GM23248 (cell line): ENCODE results near the gene CAMK1. TPM values are rescaled to one million over a fixed set of nuclear protein-coding genes. Genes with fewer than 3 reads are reported as not detected.
A peak's percentile ranks its signal among the peaks of the same experiment; 100 is the strongest.

Source experiments
- DNase-seq: peaks from one replicate; pipeline ENCODE4 v3.0.0-alpha.2; 2015
- H2AFZ ChIP-seq: fragments of 200-600 bp; sonication (generic); 2 replicates; pipeline ENCODE4 v1.6.1; 2016; ENCODE audit warnings: antibody characterized with exemption
- H3F3A ChIP-seq: fragments of 200-600 bp; sonication (generic); 2 replicates; pipeline ENCODE4 v1.6.1; 2016; ENCODE audit warnings: mild to moderate bottlenecking, antibody characterized with exemption, mixed run types; ENCODE audit not compliant: insufficient read depth
- H3K27ac ChIP-seq: fragments of 200-600 bp; sonication (generic); 2 replicates; pipeline ENCODE4 v1.5.1; 2016; ENCODE audit warnings: mild to moderate bottlenecking
- H3K27me3 ChIP-seq: fragments of 200-600 bp; sonication (generic); replicated peaks from 2 replicates; pipeline ENCODE4 v1.6.1; 2016; ENCODE audit warnings: mild to moderate bottlenecking; ENCODE audit not compliant: insufficient read depth
- H3K36me3 ChIP-seq: fragments of 200-600 bp; sonication (generic); 2 replicates; pipeline ENCODE4 v1.6.1; 2016; ENCODE audit warnings: low read depth, mild to moderate bottlenecking
- H3K4me1 ChIP-seq: fragments of 200-600 bp; sonication (generic); 2 replicates; pipeline ENCODE4 v1.6.1; 2016; ENCODE audit warnings: mild to moderate bottlenecking; ENCODE audit not compliant: insufficient read depth
- H3K4me2 ChIP-seq: fragments of 200-600 bp; sonication (generic); one replicate; pipeline ENCODE4 v1.6.1; 2016; ENCODE audit warnings: mild to moderate bottlenecking; ENCODE audit not compliant: unreplicated experiment
- H3K4me3 ChIP-seq: fragments of 200-600 bp; sonication (generic); 2 replicates; pipeline ENCODE4 v1.5.1; 2016; ENCODE audit warnings: mild to moderate bottlenecking
- H3K79me2 ChIP-seq: fragments of 200-600 bp; sonication (generic); 2 replicates; pipeline ENCODE4 v1.6.1; 2016; ENCODE audit warnings: mild to moderate bottlenecking; ENCODE audit not compliant: insufficient read depth
- H3K9ac ChIP-seq: fragments of 200-600 bp; sonication (generic); 2 replicates; pipeline ENCODE4 v1.6.1; 2016; ENCODE audit warnings: mild to moderate bottlenecking
- H3K9me2 ChIP-seq: fragments of 200-600 bp; sonication (generic); 2 replicates; pipeline ENCODE4 v1.6.1; 2016; ENCODE audit warnings: mixed run types, mild to moderate bottlenecking, moderate library complexity; ENCODE audit not compliant: insufficient read depth
- H3K9me3 ChIP-seq: fragments of 200-600 bp; sonication (generic); one replicate; pipeline ENCODE4 v1.6.1; 2017; ENCODE audit warnings: low read depth
- H4K20me1 ChIP-seq: fragments of 200-600 bp; sonication (generic); 2 replicates; pipeline ENCODE4 v1.6.0; 2016; ENCODE audit not compliant: insufficient read depth
- EZH2 ChIP-seq: fragments of 200-600 bp; sonication (generic); IDR thresholded peaks from 2 replicates; pipeline ENCODE4 v1.6.1; 2018; ENCODE audit warnings: antibody characterized with exemption, mild to moderate bottlenecking; ENCODE audit not compliant: insufficient read depth, poor library complexity, severe bottlenecking
- EZH2phosphoT487 ChIP-seq: fragments of 200-600 bp; sonication (generic); IDR thresholded peaks from 2 replicates; pipeline ENCODE4 v1.6.1; 2018; ENCODE audit warnings: antibody characterized with exemption, moderate library complexity, mild to moderate bottlenecking, low read depth; ENCODE audit not compliant: insufficient read depth
- WGBS, 2 experiments: methylation state at CpG; one replicate each; pipeline ENCODE4 v1.1.6; 2015 to 2017; ENCODE audit warnings: low lambda C conversion rate in 2 of 2, low coverage in 1 of 2; ENCODE audit errors: missing lambda C conversion rate in 2 of 2; 5-methylcytosine and 5-hydroxymethylcytosine counted together
- in situ Hi-C: fragments of 300-500 bp; cut with MboI; formaldehyde crosslinking; loops from 2 replicates; pipeline ENCODE4 v1.15.0; 2020
- polyA plus RNA-seq: library from polyadenylated mRNA; unstranded; fragments of >200 nt; fragmentation: Nextera tagmentation; extraction: Ambion mirVana; gene quantifications from 2 replicates; pipeline ENCODE4 v1.2.1, GENCODE V29; 2016
- total RNA-seq: library from RNA; depleted of rRNA; stranded (reverse); fragments of >200 nt; shearing (Covaris generic); gene quantifications from 2 replicates; pipeline ENCODE4 v1.2.3, GENCODE V29; 2014

The CAMK1 gene
- total and polyA plus RNA-seq, 2 experiments from 2014 or later, result 26.9 to 28.3 TPM

DNA sequence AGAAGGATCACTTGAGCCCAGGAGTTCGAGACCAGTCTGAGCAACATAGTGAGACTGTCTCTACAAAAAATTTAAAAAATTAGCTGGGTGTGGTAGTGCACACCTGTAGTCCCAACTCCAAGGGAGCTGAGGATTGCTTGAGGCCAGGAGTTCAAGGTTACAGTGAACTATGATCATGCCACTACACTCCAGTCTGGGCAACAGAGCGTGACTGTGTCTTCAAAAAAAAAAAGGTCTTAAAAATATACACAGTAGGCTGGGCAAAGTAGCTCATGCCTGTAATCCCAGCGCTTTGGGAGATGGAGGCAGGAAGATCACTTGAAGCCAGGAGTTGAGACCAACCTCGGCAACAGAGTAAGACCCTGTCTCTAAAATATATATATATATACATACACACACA, 11.2 kb upstream of the CAMK1 start:
- Histone ChIP-seq H3F3A (peaks cover 38% of the 10 kb centered on the region), H2AFZ (no peak overlapping the region), H3K4me3 (no peak overlapping the region), H3K9ac (no peak overlapping the region), H3K79me2 (no peaks in the 10 kb centered on the region), H3K9me2 (no peaks in the 10 kb centered on the region), H3K4me1 (peaks cover 23% of the 10 kb centered on the region), H3K27me3 (no peaks in the 10 kb centered on the region), H3K27ac (peak overlapping the region; percentile 10; the same call in 1 of the 2 replicates), H4K20me1 (no peaks in the 10 kb centered on the region), H3K4me2 (no peak overlapping the region), H3K9me3 (no peaks in the 10 kb centered on the region), H3K36me3 (peaks cover 22% of the 10 kb centered on the region; the same call in 1 of the 2 replicates)
- TF ChIP-seq EZH2phosphoT487 (no peak), EZH2 (no peak)
- 96% methylated on average over 4 of the region's 4 CpGs for WGBS, 2 experiments
- no peak for DNase-seq
- in situ Hi-C loops, result no loop called here

GRCh38 chr3:9780458-9780812, 10.7 kb upstream of the CAMK1 start:
- 85% methylated on average over 7 to 10 of the region's 10 CpGs for WGBS, 2 experiments
- H3K27ac ChIP-seq, result 0 out of 2 replicates have a peak overlapping the region, but pooled peaks have one; percentile 10
- DNase-seq, result no peak

GRCh38 chr3:9779721-9780457, 10.1 kb upstream of the CAMK1 start:
- H3K9ac ChIP-seq, result no peak overlapping the region
- H3K36me3 ChIP-seq, result peaks cover 15% of the 10 kb centered on the region; the same call in 1 of the 2 replicates
- H3K27me3 ChIP-seq, result no peaks in the 10 kb centered on the region
- peaks cover 23% of the 10 kb centered on the region for H3K4me1 ChIP-seq
- H3K4me2 ChIP-seq, result no peak overlapping the region
- WGBS, 2 experiments, result 84 to 85% methylated on average over 8 of the region's 8 CpGs
- no peaks in the 10 kb centered on the region for H3K9me3 ChIP-seq
- 0 out of 2 replicates have a peak overlapping the region, but pooled peaks have one; percentile 93 for H3K27ac ChIP-seq
- no peaks in the 10 kb centered on the region for H3K79me2 ChIP-seq
- H3K4me3 ChIP-seq, result no peak overlapping the region
- H2AFZ ChIP-seq, result no peak overlapping the region
- TF ChIP-seq EZH2phosphoT487, result no peak
- H3F3A ChIP-seq, result peaks cover 38% of the 10 kb centered on the region
- H3K9me2 ChIP-seq, result no peaks in the 10 kb centered on the region
- in situ Hi-C loops, result no loop called here
- H4K20me1 ChIP-seq, result no peaks in the 10 kb centered on the region
- DNase-seq, result no peak

More at GRCh38 chr3:9780458-9780812, 10.7 kb upstream of the CAMK1 start:
- no peaks in the 10 kb centered on the region for H3K9me2 ChIP-seq
- no peak overlapping the region for H3K4me3 ChIP-seq
- no peaks in the 10 kb centered on the region for H3K9me3 ChIP-seq
- H3K79me2 ChIP-seq, result no peaks in the 10 kb centered on the region
- in situ Hi-C loops, result no loop called here
- no peak overlapping the region for H3K9ac ChIP-seq
- peaks cover 23% of the 10 kb centered on the region for H3K4me1 ChIP-seq
- H3F3A ChIP-seq, result peaks cover 38% of the 10 kb centered on the region
- TF ChIP-seq EZH2 (no peak), EZH2phosphoT487 (no peak)
- no peak overlapping the region for H3K4me2 ChIP-seq
- peaks cover 21% of the 10 kb centered on the region; the same call in 1 of the 2 replicates for H3K36me3 ChIP-seq
- no peak overlapping the region for H2AFZ ChIP-seq
- H4K20me1 ChIP-seq, result no peaks in the 10 kb centered on the region
- H3K27me3 ChIP-seq, result no peaks in the 10 kb centered on the region

- in situ Hi-C loops, result no loop called here
- WGBS, 2 experiments, result 79 to 80% methylated on average over 5 to 6 of the region's 6 CpGs
- H3K27ac ChIP-seq, result peak overlapping the region; percentile 93
Measured at GRCh38 chr3:9779075-9779593, 9.4 kb upstream of the CAMK1 start.

More at GRCh38 chr3:9779075-9779593, 9.4 kb upstream of the CAMK1 start:
- H3K9ac ChIP-seq, result peak overlapping the region; percentile 67
- DNase-seq, result no peak
- H3K9me3 ChIP-seq, result no peaks in the 10 kb centered on the region
- TF ChIP-seq EZH2 (no peak), EZH2phosphoT487 (no peak)
- no peak overlapping the region for H3K4me2 ChIP-seq
- H3K4me1 ChIP-seq, result peaks cover 23% of the 10 kb centered on the region
- no peak overlapping the region for H2AFZ ChIP-seq
- no peaks in the 10 kb centered on the region for H3K27me3 ChIP-seq
- peaks cover 38% of the 10 kb centered on the region for H3F3A ChIP-seq
- H3K4me3 ChIP-seq, result no peak overlapping the region
- H3K36me3 ChIP-seq, result peaks cover 15% of the 10 kb centered on the region; the same call in 1 of the 2 replicates
- no peaks in the 10 kb centered on the region for H3K79me2 ChIP-seq
- no peaks in the 10 kb centered on the region for H3K9me2 ChIP-seq
- no peaks in the 10 kb centered on the region for H4K20me1 ChIP-seq
